Measurements from ENCODE around the gene BOK.
A peak's percentile ranks its signal among the peaks of the same experiment; 100 is the strongest.

BOK gene

GRCh38 chr2:241606186-241606585 is 47.6 kb downstream of the BOK start:
- DNase-seq: no peak

GRCh38 chr2:241607162-241607885 is 48.8 kb downstream of the BOK start:
- no peak for DNase-seq

DNA sequence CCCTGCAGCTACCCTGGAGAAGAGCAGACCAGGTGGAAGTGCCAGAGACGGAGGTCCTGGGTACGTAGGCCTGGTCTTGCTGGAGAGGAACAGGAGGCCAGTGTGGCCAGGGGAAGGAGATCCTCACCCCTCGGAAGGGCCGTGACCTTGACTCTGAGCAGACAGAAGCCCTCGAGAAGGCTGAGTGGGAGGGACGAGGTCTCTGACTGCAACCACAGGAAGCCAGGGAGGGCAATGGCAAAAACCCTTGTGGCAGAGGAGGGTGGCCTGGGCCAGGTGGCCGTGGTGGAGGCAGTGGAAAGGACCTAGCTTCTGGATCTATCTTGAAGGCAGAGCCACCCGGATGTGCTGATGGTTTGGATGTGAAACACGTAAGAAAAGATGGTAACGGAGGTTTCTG is 50.3 kb downstream of the BOK start:
- DNase-seq: no peak

- DNase-seq: peak; percentile 38
Measured at GRCh38 chr2:241609859-241610793, 51.6 kb downstream of the BOK start.

- DNase-seq: no peak
Measured at GRCh38 chr2:241611062-241611461, 52.5 kb downstream of the BOK start.

DNA sequence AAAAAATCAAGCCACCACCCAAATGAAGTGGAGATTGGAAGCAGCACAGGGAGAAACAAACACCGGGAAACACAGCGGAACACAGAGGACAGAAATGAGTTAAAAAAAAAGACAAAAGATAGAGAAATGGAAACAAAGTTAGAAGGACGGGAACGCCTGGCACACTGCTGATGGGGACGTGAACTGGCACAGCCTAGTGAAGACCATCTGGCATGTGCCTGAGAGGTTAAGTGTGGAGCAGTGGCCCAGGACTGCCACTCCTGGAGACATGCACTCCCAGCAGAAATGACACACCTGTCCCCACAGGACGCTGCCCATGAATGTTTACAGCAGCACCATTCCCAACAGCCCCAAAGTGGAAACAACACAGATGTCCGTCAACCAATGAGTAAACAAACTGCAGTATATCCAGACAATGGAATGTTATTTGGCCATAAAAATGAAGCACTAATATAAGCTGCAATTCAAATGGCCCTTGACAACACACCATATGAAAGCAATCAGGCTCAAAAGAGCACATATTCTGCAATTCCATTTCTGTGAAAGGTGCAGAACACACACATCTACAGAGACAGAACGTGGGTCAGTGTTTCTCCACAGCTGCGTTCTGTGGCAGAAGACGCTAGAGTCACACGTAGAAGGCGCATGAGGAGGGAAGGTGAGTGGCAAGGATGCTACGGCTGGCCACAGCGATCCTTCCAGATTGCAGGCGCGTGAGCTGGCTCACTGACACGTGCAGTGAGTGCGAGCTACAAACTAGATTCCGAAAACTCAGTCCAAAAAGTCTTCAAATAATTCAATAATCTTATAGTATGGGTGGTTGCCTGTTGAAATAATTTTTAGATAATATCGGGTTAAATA is 53.8 kb downstream of the BOK start:
- no peak for DNase-seq

GRCh38 chr2:241613017-241613780 is 54.7 kb downstream of the BOK start:
- no peak for DNase-seq

DNA sequence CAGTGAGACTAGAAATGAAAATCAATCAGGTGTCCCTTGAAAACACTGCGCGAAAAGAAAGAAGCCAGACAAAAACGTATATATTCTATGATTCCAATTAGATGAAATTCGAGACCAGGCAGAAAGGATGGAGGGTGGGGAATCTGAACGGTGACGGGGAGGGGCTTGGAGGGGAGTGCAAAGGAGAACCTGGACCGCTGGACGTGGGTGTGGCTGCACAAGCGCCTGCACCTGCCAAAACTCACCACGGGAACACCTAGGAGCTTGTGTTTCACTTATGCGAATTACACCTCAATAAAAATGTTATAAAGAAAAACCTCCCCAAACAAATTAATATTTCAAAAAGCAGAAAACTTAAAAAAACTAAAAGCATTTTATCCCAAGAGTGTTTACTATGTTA is 56.5 kb downstream of the BOK start:
- no peak for DNase-seq

DNA sequence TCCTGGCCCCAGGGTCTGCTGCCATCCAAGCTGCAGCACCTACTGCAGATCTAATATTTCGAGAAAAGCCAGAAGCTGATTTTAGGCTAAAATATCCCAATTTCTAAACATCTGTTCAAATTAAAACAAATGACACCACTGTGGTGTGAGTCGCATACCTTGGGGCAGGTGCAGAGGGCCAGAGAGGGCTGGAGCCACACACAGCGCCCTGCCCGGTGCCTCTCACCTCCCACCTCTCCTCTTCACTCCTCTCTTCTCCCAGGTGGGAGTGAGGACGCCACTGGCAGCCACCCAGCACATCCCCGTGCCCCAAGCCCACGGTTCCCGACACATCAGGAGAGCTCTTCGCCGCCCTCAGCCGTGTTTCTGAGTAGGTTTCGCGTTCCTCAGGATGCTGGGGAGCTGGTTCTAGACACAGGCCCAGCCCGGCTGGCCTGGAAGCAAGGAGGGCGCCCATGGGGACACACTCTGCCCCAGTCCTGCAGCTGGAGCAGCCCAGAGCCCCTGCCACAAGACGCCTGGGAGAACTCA is 57.0 kb downstream of the BOK start:
- DNase-seq: no peak

DNA sequence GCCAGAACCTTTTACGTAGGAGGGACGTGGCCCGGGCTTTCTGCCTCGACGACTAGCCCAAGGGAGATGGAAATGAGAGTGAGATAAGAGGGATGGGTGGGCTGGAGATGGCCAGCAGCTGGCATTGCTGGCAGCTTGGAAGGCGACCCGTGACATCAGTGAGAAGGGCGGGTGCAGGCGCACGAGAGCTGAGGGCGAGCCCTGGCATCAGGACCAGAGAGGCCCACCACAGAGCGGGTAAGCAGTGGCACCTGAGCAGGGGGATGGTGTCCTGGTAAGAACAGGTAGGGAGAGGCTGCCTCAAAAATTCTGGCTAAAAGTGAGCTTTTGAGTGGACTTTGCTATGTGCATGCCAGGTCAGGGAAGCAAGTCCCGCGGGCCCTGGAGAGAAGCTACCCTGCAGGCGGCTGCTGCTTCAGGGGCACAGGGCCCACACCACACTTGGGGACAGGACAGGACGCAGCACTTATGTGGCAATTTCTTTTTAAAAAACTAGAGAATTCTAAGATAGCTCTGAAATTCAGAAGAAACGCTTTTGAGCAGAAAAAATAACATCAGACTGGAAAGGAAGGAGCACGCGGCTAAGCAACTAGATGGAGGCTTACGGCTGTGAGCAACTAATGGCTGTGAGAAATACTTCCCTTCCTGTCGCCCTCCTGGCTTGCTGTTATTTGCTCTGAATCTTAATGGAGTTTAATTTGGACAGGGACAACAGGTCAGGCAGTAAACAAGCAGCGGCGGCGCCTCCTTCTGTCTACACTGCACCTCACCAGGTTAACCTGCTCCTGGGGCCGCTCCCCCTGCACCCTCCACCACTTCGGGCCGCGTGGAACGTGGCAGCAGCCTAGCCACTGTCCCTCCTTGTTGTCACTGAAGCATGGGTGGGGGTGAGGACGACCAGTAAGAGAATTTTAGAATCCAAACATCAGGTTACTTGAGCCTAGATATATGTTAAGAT is 57.9 kb downstream of the BOK start:
- DNase-seq: no peak

DNA sequence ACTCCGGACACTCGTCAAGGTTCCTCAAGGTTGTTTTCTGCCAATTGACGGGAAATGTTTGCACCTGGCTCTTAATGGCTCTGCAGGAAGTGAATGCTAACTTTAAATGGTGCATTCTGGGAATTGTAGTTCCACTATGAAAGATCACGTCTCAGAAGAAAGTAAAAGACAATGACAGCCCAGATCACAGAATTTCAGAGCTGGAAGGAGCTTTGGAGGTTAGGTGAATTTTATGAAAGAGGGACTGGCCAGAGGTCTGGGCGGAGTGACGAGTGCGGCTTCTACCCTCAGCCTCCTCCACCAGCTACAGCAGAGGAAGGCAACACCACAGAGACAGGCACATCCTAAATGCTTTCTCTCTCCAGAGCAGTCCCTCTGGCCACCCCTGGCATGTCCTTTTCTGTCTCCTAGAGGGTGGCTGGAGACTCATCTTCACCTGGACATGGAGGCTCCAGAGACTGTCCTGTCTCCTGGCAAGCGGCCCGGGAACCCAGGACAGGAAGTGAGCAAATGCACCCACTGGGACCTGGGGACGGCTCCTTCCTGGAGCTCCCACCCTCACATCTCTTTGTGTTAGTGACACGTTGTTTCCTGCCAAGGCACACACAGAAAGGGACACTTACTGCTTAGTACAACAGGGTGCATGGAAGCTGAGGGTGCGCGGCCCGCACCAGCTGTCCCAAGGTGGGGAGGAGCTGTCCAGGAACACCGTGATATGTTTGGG is 59.0 kb downstream of the BOK start:
- no peak for DNase-seq

GRCh38 chr2:241618296-241618805 is 59.8 kb downstream of the BOK start:
- DNase-seq: no peak

GRCh38 chr2:241618829-241619228 is 60.3 kb downstream of the BOK start:
- no peak for DNase-seq

DNA sequence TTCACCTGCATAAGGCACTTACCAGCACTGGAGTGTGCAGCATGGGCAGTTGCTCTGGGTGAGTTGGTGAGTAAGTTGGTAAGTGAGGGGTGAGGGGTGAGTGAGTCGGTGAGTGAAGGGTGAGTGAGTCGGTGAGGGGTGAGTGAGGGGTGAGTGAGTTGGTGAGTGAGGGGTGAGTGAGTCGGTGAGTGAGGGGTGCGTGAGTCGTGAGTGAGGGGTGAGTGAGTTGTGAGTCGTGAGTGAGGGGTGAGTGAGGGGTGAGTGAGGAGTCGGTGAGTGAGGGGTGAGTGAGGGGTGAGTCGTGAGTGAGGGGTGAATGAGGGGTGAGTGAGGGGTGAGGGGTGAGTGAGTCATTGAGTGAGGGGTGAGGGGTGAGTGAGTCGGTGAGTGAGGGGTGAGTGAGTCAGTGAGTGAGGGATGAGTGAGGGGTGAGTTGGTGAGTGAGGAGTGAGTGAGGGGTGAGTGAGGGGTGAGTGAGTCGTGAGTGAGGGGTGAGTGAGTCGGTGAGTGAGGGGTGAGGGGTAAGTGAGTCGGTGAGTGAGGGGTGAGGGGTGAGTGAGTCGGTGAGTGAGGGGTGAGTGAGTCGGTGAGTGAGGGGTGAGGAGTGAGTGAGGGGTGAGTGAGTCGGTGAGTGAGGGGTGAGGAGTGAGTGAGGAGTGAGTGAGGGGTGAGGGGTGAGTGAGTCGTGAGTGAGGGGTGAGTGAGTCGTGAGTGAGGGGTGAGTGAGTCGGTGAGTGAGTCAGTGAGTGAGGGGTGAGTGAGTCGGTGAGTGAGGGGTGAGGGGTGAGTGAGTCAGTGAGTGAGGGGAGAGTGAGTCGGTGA is 61.3 kb downstream of the BOK start:
- DNase-seq: no peak

DNA sequence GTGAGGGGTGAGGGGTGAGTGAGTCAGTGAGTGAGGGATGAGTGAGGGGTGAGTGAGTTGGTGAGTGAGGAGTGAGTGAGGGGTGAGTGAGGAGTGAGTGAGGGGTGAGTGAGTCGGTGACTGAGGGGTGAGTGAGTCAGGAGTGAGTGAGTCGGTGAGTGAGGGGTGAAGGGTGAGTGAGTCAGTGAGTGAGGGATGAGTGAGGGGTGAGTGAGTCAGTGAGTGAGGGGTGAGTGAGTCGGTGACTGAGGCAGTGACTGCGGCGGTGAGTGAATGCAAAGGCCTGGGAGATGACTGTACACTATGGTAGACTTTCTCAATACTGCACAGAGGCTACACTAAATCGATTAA is 61.8 kb downstream of the BOK start:
- no peak for DNase-seq

All from amniotic stem cell (primary cell).